GM19240 (cell line): ENCODE results near the gene CD55.

ENCODE experiments used
- DNase-seq: peaks from one replicate; pipeline ENCODE4 v3.0.0; 2011; ENCODE audit warnings: low spot score; ENCODE audit not compliant: insufficient read length

Gene CD55, protein sequence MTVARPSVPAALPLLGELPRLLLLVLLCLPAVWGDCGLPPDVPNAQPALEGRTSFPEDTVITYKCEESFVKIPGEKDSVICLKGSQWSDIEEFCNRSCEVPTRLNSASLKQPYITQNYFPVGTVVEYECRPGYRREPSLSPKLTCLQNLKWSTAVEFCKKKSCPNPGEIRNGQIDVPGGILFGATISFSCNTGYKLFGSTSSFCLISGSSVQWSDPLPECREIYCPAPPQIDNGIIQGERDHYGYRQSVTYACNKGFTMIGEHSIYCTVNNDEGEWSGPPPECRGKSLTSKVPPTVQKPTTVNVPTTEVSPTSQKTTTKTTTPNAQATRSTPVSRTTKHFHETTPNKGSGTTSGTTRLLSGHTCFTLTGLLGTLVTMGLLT

DNA sequence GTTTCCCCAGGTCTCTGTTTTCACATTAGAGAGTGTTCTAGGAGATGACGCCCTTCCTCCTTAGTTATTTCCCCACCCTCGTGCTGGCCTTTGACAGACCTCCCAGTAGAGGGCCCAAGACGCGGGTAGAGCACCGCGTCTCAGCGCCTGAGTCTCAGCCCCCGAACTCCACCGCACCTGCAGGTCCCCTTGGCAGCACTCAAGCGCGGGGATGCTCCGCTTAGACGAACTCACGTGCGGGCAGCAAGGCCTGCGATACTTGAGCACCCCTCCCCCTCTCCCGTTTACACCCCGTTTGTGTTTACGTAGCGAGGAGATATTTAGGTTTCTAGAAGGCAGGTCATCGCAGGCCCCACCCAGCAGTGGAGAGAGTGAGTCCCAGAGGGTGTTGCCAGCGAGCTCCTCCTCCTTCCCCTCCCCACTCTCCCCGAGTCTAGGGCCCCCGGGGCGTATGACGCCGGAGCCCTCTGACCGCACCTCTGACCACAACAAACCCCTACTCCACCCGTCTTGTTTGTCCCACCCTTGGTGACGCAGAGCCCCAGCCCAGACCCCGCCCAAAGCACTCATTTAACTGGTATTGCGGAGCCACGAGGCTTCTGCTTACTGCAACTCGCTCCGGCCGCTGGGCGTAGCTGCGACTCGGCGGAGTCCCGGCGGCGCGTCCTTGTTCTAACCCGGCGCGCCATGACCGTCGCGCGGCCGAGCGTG is at the start of gene CD55:
Gene CD55 (plus strand): TSS at position 600 of the 711 bp plus-strand sequence. CDS start 88 bp downstream, at position 688.
- peak; percentile 52 for DNase-seq

DNA sequence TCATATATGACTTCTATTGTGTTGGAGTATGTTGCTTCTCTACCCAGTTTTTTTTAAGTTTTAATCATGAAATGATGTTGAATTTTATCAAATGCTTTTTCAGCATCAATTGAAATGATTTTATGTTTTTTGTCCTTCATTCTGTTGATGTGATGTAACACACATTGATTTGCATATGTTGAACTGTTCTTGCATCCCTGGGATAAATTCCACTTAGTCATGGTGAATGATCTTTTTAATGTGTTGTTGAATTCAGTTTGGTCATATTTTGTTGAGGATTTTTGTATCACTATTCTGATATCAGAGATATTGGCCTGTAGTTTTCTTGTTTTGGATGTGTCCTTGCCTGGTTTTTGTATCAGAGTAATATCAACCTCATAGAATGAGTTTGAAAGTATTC is 46.6 kb upstream of the CD55 start:
- DNase-seq, result no peak

DNA sequence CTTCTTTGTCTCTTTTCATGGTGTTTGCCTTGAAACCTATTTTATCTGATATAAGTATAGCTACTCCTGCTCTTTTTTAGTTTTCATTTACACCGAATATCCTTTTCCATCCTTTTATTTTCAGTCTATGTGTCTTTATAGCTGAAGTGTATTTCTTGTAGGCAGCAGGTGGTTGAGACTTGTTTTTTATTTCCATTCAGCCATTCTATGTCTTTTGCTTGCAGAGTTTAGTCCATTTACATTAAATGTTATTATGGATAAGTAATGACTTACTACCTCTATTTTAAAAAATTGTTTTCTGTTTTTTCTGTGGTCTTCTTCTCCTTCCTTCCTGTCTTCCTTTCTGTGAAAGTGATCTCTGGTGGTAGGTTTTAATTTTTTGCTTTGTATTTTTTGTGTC is 45.0 kb upstream of the CD55 start:
- no peak for DNase-seq

DNA sequence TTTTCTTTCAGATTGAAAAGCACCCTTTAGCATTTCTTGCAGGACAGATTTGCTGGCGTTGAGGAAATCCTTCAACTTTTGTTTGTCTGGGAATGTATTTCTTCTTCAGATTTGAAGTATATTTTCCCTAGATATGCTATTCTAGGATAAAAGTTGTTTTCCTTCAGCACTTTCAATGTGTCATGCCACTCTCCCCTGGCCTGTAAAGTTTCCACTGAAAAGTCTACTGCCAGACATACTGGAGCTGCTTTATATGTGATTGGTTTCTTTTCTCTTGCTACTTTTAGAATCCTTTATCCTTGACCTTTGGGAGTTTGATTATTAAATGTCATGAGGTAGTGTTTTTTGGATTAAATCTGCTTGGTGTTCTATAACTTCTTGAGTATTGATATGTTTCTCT is 44.2 kb upstream of the CD55 start:
- DNase-seq, result no peak

DNA sequence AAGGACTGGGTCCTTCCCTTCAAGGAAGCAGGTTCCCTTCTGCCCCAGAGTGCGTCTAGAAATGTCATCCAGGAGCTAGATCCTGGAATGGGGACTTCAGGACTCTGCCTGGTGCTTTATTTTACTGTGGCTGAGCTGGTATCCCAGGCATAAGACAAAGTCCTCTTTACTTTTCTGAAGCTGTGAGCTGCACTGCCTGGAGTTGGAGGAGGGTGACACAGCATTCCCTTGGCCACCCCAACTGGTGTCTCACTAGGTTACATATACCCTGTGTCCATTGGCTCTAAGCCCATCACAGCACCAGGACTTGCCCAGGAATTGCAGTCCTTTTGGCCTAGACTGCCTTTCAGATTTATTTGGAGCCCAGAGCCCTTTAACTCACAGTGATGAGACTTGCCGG is 41.8 kb upstream of the CD55 start:
- no peak for DNase-seq

DNA sequence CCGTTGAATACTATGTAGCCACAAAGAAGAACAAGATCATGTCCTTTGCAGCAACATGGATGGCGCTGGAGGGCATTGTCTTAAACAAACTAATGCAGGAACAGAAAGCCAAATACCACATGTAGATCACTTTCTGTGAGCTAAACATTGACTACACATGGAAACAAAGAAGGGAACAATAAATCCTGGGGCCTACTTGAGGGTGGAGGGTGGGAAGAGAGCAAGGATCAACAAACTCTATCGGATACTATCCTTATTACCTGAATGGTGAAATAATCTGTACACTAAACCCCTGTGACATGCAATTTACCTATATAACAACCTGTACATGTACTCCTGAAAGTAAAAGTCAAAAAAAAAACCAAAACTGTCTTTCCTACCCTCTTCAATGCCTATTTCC is 40.8 kb upstream of the CD55 start:
- no peak for DNase-seq

DNA sequence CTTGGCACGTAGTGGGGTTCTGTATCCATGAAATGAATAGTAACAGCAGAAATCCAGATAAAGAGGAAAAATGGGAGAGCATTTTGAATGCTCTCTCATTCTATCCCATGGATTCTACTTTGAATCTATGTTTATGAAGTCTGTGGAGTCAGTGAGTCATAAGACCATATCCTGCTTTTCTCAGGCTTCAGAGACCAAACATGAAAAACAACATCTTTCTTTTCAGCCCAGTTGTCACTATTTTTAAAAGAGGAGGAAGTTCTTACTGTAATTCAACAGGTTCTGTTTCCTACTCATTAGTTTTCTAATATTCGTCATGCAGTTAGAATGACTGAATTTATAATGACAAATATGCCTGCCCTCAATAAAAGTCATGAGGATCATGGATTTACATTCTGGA is 39.4 kb upstream of the CD55 start:
- no peak for DNase-seq

DNA sequence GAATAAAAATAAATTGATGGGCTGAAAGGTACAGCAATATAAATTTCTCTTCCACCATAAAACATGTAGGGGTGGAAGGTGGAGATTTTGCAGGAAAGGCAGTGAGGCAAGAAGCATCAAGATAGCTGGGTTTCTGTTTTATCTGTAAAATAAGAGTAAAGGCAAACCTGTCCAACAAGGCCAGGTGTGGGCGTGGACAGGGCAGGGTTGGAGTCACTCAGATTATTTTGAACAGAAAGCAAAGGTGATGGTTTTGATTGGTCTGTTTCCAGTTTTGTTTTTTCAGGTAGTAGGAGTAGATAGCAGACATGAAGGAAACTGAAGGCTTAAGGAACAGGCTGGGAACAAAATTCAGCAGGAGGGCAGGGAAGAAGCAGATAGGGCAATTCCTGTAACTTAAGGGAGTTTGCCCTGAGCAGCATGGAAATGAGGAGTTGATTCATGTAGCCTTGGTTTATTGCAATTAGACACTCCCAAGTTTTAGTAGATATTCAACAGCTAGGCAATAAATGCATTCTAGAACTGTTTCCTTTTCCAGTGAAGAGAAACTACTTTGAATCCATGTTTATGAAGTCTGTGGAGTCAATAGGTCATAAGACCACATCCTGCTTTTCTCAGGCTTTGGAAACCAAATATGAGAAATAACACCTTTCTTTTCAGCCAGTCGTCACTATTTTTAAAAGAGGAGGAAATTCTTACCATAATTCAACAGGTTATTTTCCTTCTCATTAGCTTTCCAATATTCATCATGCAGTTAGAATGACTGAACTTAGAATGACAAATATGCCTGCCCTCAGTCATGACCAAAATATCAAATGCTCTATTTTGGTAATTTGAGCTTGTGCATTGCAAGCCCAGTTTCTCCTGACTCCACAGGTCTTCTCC is 38.7 kb upstream of the CD55 start:
- DNase-seq, result no peak

DNA sequence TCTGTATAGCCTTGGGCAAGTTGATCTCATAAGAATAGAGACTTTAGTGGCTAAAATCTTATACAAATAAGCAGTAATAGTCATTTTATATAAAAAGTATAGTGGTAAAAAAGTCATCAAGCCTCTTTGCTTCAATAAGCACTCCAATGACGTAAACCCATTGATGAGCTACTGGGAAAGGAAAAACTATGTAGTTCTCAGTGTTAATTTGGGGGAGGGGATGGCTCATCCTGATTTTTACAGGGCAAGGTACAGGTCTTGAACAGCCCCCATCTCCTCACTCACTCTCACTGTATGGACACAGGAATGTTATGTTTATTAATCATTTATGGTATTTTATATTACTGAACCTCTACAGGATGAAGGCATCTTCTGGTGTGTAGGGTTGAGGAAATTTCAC is 38.1 kb upstream of the CD55 start:
- no peak for DNase-seq

DNA sequence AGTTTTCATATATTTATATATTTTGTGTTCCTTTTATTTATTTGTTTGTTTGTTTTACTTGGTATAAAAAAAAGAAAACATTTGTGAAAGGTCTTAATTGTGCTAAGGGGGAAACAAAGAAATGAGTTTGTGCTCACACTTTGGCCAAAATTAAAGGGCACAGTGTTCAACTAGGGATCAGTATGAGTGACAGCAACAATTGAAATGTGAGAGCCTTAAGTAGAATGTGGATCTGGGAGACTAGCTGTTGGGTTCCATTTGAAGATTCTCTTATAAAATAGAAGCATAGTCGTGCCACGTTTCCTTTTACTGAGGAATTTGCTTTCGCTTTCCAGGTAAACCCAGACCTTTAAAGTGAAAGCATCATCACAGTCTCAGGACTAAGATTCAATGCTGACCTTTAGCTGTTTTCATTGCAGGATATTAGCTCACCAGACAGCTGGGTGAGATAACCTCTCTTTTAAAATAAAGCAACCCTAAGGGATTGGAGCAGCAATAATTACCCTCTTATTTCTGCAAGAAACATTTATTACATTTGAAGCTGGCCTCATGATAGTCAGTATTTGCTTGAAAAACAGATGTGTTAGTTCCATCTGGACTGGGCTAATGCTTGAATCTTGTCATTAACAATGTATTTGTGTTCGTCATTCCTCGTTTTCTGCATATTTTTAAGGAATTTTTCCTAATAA is 37.1 kb upstream of the CD55 start:
- no peak for DNase-seq

DNA sequence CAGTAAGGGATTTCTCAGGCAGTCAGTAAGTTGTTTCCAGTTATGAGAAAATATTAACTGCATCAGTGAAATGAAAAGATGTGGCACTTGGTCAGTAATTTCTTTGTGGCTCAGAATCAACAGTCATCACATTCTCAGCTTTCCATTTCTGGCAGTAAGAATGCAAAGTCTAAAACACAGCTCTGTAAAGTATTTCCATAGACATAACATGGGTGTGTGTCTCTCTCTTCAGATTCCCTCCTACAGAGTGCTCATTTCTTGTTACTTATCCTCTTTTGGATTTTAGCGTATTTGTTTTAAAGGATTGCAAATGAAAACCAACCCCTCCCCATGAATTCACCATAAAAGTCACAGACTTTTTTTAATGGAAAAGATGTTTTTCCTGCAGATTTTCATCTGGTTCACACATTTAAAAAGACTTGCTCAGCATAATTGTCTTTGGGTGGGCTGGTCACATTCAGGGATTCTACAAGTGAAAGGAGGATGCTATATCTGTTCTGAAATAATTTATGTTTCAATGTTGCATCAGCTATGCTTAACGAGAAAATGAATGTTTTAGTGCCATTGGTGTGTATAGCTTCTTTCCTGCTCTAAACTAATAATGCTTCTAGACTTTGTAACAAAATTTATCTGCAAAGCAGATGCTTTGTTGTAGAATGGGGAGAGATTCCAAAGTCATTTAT is 34.6 kb upstream of the CD55 start:
- no peak for DNase-seq

DNA sequence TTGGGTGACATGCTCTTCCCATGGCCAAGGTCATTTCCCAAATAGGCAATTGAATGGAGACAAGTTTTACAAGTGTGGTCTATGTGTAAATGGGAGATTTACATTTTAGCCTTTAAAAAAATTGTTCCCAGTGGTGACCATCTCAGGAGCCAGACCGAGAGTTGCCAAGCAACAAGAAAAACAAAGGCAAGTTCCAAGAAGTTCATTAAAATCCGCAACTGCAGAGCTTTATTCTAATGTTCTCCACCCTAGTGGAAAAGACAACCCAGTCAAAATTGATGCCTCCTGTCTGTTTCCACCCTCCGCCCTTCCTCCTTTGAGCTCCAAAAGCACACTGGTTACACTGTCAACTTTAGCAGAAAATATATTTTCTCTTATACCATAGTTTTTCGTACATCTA is 33.2 kb upstream of the CD55 start:
- no peak for DNase-seq

DNA sequence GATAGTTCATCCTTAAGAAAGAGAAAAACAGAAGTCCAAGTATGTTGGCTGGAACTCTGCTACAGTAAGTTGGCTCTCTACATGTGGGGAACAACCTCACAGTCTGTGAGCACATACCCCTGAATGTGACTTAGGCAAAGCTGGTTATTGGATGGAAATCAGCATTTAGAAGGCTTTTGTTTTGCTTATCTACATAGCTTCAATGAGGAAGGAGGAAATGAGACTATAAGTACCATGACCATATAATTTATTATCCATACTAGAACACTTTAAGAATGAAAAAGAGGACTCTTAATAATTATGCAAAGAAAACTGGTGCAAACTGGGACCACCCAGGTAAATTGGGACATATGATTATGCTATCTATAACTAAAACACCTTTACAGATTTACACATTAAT is 31.7 kb upstream of the CD55 start:
- DNase-seq, result no peak

DNA sequence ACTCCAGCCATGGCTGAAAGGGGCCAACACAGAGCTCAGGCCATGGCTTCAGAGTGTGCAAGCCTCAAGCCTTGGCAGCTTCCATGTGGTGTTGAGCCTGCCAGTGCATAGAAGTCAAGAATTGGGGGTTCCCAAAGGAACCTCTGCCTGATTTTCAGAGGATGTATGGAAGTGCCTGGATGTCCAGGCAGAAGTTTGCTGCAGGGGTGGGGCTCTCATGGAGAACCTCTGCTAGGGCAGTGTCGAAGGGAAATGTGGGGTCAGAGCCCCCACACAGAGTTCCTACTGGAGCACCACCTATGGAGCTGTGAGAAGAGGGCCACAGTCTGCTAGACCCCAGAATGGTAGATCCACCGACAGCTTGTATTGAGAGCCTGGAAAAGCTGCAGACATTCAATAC is 29.8 kb upstream of the CD55 start:
- no peak for DNase-seq

DNA sequence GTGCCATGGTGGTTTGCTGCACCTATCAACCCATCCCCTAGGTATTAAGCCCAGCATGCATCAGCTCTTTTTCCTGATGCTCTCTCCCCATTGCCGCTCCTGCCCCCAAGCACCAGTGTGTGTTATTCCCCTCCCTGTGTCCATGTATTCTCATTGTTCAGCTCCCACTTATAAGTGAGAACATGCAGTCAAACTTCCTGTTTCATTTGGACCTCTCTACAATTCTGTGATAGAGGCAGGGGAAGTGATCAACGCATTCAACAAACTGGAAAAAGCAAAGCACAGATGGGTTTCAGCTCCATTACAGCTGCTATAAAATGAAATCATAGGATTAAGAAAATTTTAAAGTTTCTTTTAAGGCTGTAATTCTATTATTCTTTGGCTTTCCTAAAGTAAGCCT is 23.3 kb upstream of the CD55 start:
- DNase-seq, result no peak

DNA sequence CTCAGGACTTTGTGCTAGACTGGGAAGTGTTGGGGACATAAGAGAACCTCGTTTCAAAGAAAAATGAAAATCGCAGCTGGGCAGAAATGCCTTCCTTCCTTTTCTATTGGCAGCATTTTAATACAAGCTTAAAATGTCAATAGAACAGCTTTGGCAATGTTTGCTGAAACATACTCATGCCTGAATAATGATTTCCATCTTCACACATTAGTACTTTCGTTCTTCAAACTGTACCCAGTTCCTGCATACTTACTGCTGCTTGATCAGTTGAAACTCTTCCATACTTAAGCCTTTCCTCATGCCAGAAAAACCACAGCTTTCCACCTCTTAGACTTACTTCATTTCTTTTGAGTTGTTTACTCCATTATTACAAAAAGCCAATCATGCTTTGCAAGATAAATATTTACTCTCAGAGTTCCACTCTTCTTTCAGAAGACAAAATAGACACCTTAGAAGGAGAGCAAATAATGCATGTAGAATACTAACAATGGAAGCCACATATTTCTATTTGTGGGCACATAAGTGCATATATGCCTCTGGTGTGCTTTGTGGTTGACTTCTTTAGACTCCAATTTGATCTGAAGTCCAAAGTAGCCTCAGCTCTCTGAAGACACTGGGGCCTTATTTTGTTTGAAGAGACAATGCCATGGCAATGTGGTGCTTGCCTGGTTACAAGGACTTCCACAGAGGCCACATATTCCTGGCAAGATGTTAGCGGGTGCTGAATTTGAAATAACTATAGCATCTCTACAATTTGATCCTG is 22.7 kb upstream of the CD55 start:
- DNase-seq, result no peak

DNA sequence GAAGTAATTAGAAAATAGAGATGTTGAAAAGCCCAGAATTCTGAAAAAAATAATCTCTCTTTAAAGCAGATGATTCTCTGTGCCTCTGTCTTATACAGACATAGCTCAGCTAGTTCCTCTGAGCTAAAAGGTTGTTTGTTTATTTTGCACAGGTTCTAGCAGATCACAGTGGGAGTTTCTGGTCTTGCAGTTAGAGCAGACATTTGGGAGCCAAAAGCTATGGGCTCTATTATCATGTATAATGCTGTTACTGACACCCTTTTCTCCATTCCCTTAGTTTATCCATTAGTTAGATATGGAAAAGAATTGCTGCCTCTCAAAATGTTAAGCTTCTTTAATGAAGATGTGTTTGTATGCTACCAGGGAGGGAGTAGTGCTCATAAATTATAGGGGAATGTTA is 20.5 kb upstream of the CD55 start:
- no peak for DNase-seq

DNA sequence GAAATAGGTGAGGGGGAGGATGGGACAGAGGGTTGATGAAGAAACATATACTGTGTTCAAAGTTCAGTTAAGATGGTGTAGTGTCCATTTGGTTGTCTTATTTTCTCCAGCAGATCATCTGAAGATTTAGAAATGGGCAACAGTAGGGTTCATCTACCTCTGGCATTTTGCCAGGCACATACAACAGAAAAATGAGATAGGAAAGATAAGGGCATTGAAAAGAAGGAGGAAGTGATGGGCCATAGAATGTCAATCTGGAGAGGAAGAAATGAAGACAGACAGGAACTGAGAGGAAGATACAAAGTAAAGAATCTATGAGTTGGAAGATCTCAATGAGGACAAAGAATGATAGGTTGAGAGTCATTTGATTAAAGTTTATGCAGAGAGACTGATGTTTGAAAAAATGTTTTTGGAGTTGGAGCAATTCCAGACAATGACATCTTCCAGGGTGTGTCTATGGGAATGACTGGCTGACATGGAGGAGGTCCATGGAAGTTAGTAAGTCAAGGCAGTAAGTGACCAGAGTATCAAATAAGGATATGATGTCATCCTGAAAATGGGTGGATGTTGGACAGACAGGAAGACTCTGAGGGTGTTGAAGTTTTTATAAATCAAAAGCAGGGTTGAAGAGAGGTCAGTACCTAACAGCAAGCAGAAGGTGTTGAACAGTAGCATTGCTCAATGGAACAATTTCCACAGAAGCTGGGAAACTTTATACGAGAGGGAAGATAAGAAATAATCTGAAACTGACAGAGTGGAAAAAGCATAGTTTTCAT is 18.7 kb upstream of the CD55 start:
- DNase-seq, result no peak

DNA sequence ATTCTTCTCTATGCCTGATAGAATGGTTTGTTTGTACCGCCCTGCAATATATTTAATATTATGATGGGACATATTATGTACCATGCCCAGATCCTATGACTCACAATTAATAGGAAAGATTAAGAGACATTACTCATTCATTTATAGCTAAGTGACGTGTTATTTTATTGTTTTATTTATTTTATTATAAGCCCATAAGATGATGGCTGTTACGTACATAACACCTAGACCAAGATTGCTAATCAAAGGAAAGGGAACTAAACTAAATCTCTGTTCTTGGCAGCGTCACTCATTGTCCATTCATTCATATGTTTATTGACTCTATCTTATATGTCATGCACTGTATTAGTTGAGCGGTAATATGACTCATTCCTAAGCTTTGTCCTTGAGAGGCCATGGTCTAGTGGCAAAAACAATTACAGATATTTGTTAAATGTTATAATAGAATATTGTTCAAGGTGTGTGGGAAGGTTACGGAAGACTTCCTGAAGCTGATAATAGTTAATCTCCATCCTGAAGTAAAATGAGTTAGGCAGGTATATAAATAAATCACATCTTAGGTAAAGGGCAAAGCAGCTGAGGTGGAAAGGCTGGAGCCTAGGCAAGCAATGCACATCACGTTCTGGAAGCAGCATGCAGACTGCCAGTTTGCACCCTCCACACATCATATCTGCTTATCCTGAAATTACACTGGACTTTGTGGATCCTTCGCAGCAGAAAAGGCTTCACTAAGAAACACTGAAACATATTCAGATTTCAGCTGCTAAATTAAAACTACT is 16.6 kb upstream of the CD55 start:
- DNase-seq, result no peak
